ENCODE results near the gene TRAF3IP1.

The TRAF3IP1 gene

DNA sequence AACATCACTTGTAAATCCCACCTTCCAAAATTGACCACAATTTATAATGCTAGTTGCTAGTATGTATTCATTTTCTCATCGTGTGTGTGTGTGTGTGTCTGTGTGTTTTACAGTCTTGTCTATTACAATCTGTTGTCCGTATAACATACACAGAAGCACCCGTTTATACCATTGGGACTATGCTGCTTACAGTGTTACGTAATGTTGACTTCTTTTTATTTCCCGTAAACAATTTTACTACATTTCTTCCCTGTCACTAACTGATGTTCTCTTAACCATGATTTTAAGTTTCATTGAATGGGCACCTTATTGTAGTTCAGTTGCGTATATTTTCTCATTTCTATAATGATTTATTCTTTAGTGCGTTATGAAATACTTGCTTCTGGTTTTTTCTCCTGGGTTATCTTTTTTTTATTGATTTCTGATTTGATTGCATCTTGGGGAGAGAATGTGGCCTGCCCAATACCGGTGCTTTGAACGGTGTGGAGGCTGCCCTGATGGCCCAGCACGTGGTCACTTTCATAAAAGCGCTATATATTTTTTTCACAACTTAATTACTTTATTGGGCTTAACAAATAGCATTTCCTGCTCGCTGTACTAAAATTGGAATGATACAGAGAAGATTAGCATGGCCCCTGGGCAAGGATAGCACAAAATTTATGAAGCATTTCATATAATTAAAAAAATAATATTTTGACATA is 91.9 kb downstream of the TRAF3IP1 start:
- DNase-seq: no peak

GRCh38 chr2:238413368-238413767 is 93.0 kb downstream of the TRAF3IP1 start:
- DNase-seq: no peak

GRCh38 chr2:238415036-238415764 is 94.9 kb downstream of the TRAF3IP1 start:
- peak; percentile 34 for DNase-seq

- no peak for DNase-seq
These were observed 95.6 kb downstream of the TRAF3IP1 start for GRCh38 chr2:238415893-238416292.

GRCh38 chr2:238418196-238418998 is 98.1 kb downstream of the TRAF3IP1 start:
- no peak for DNase-seq

GRCh38 chr2:238418999-238419546 is 98.8 kb downstream of the TRAF3IP1 start:
- no peak for DNase-seq

- no peak for DNase-seq
These were observed 100.1 kb downstream of the TRAF3IP1 start for GRCh38 chr2:238420442-238420841.

- DNase-seq: no peak
These were observed 100.8 kb downstream of the TRAF3IP1 start for GRCh38 chr2:238420878-238421694.

- no peak for DNase-seq
These were observed 101.3 kb downstream of the TRAF3IP1 start for GRCh38 chr2:238421695-238422035.

DNA sequence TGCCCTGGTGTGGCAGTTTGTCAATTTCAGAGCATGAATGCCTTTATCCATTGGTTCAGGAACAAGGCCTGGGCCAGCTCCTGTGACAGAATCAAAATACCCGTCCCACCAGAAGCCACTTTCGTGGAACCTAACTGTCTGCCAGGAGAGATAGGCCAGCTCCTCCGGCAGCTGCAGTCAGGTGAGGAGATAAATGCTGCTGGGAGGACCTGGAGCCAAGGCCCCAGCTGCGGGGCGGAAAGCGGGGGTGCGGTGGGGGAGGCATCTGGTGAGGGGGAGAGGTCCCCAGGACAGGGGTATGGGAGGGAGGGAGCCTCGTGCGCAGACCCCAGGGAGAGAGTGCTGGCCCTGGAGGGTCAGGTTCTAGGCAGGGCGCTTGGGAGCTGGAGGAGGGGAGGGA is 102.0 kb downstream of the TRAF3IP1 start:
- DNase-seq: no peak

DNA sequence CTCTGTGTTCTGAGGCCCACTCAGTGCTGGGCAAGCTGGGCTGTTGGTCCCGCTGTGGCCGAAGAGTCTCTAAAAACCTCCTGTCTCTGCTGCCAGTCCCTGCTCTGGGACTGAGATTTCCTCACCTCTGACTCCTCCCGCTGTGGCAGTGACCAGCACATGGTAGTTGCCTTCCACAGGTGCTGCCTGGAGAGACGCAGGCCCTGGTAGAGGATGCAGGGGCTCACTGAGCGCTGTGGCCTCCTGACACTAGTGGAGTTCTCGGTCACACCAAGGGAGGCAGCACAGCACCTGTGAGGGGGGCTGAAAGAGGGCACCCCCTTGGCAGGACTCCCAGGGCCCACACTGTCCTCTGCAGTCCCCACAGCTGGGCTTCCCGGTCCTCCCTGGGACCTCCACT is 102.6 kb downstream of the TRAF3IP1 start:
- no peak for DNase-seq

GRCh38 chr2:238423561-238424312 is 103.4 kb downstream of the TRAF3IP1 start:
- no peak for DNase-seq

DNA sequence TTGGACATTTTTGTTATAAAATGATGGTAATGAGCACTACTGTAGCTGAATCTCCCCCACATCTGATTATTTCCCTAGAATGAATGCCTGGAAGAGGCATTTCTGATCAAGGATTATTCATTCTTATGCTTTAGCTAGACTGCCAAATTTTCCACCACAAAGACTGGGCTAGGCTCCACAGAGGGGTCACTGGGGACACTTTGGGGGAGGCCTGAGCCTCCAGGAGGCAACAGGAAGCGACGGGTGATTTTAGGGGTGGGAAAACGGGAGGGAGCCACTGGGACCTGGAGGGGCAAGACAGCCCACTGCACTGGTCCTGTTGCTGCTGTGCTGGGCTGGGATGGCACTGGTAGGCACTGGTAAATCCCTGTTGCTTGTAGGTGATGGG is 104.0 kb downstream of the TRAF3IP1 start:
- no peak for DNase-seq

DNA sequence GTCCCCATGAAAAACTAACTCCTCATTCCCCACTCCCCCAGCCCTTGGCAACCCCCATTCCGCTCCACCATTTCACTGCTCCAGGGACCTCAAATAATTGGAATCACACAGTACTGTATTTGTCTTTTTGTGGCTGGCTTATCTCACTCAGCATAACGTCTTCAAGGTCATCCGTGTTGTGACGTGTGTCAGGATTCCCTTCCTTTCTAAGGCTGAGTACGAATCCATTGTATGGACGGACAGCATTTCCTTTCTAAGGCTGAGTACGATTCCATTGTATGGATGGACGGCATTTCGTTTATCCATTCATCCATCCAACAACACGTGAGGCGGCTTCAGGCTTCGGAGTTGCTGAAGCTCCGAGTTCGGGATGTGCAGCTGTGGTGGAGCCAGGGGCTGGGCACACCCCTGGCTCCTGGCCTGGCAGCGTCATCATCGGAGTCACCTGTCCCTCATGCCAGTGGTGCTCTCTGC is 105.2 kb downstream of the TRAF3IP1 start:
- no peak for DNase-seq

DNA sequence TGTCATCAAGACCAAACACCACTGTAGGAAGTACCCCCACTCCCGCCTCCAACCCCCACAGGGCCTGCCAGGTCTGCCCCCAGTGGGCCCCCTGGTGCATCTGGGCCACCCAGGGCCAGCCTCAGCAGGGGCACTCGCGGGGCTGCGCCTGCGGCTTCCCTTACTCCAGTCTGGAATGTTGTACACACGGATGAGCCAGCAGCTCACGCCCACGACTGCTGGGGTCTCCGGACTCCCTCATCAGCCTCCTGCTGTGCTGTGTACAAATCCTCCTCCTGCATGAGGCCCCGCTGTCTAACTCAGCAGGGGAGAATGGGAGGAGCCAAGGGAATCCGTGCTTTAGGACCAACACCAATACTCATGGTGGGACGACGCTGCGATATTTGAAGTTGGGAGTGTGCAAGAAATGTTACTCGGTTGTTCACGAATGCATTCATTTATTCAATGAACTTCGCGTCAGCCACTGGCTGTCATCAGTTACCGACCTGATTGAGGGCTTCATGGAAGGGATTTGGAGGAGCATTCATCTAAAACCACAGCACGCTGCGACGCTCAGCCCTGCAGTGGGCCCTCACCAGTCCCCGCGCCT is 105.8 kb downstream of the TRAF3IP1 start:
- DNase-seq: no peak

GRCh38 chr2:238426568-238427434 is 106.5 kb downstream of the TRAF3IP1 start, which contains the start of gene ASB1:
Gene ASB1, plus strand, starts transcription at chr2:238426927. Its CDS starts 144 bp downstream, at chr2:238427071.
- DNase-seq: peak; percentile 84

DNA sequence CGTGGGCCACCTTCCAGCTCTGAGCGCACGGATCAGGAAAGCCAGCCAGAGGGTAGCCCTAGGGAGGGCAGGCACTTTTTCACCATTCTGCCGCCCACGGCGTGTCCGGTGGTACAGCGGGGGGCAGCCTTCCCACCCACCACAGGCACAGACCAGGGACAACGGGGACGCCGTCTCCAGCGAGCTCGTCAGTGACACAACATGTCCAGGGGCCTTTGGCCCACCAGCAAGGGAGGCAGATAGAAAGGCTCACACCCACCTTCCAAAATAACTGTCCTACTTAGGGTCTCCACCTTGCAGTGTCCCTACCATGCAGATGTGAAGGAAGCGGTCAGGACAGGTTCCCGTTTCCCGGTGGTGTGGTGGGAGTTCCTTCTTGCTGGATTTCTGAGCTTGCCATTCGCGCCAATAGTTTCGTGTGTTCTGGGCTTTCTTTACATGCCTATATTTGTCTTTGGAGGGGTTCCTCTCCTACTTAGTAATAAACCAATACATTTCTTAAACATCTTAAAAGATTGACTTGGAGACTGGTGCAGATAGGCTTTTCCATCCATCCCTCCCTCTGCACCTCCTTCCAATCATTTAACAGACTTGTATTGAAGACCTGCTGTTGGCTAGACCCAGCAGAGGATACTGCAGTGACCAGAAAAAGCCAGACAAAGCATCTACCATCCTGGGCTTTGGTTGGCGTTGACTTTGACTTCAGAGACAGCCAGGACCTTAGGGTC is 107.3 kb downstream of the TRAF3IP1 start:
- DNase-seq: no peak

DNA sequence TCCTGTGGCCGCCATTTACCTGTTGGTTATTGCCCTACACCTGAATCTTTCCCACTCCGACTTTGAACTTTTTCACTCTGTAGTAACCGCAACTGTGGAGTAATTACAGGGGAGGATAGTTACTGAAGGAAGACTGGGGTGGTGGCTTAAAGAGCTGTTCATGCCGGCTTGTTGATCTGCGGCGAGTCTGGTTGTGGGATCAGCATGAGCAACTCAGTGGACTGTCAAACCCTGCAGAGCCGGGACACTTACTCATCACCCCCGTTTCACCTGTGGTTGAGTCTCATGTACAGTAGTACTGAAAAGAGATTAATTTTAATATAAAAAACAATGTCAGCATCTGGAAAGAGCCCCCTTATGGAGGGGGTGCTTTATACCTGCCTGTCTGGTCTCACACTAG is 108.5 kb downstream of the TRAF3IP1 start:
- no peak for DNase-seq

DNA sequence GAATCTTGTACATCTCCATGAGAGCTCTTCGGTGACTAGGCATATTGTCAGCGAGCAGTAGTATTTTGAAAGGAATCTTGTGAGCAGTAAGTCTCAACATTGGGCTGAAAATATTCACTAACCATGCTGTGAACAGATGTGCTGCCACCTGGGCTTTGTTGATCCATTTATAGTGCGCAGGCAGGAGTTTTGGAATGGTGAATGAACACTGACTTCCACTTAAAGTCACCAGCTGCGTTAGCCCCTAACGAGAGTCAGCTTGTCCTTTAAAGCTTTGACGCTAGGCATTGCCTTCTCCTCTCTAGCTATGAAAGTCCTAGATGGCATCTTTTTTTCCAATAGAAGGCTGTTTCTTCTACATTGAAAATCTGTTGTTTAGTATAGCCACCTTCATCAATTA is 110.5 kb downstream of the TRAF3IP1 start:
- DNase-seq: no peak

All from activated CD8-positive, alpha-beta memory T cell treated with anti-CD3 and anti-CD28 coated beads, Interleukin-2, amount 50 U/mL, for 4 hours (primary cell).